Lower lobe of right lung (tissue), 2 donors: ENCODE results near the gene BICC1. TPM values are rescaled to one million over a fixed set of nuclear protein-coding genes. Genes with fewer than 3 reads are reported as not detected.

Source experiments
- ATAC-seq, 2 donors: fragments of 200-7000 bp; cut with Tn5 transposase; one replicate each; pipeline ENCODE4 v1.9.1; 2020 to 2022; ENCODE audit warnings: mild to moderate bottlenecking in 2 of 2, moderate library complexity in 2 of 2
- DNase-seq: peaks from one replicate; pipeline ENCODE4 v3.0.0-alpha.2; 2020
- H3K27ac ChIP-seq: fragments of 200-600 bp; one replicate; pipeline ENCODE4 v1.8.0; 2022
- H3K27me3 ChIP-seq: fragments of 200-600 bp; one replicate; pipeline ENCODE4 v1.8.0; 2022; ENCODE audit warnings: low read depth
- H3K36me3 ChIP-seq: fragments of 200-600 bp; one replicate; pipeline ENCODE4 v1.8.0; 2022; ENCODE audit warnings: mild to moderate bottlenecking
- H3K4me1 ChIP-seq: fragments of 200-600 bp; one replicate; pipeline ENCODE4 v1.8.0; 2022
- H3K4me3 ChIP-seq: fragments of 200-600 bp; one replicate; pipeline ENCODE4 v1.8.0; 2022; ENCODE audit warnings: mild to moderate bottlenecking
- H3K9me3 ChIP-seq: fragments of 200-600 bp; one replicate; pipeline ENCODE4 v1.8.0; 2022
- CTCF ChIP-seq: fragments of 200-600 bp; IDR thresholded peaks from one replicate; pipeline ENCODE4 v1.8.0; 2022; ENCODE audit warnings: antibody characterized with exemption, mild to moderate bottlenecking
- intact Hi-C: fragments of 100-400 bp; cut with DNase I; formaldehyde crosslinking; loops from one replicate; pipeline ENCODE4 v1.11.0; 2022
- total RNA-seq: library from RNA; stranded (reverse); fragmentation: NEBNext Ultra II Directional; extraction: Animal tissue kit (Norgen Biotek cat#: 25700); gene quantifications from one replicate; pipeline ENCODE4 v1.2.1, GENCODE V29; 2021
- donor health status: DM: no; HTN: yes; CAD: no; lungs with severe emphysema.

BICC1 gene
- total RNA-seq, 1 donor from 2014 or later: 11.0 TPM

GRCh38 chr10:58480321-58480720, 32.4 kb upstream of the BICC1 start:
- Histone ChIP-seq H3K9me3 (no peaks in the 10 kb centered on the region), H3K4me1 (no peaks in the 10 kb centered on the region), H3K36me3 (no peaks in the 10 kb centered on the region), H3K4me3 (no peak overlapping the region), H3K27ac (no peak overlapping the region), H3K27me3 (no peaks in the 10 kb centered on the region)
- intact Hi-C loops: no loop called here
- DNase-seq (no peak), ATAC-seq (no peak)
- TF ChIP-seq CTCF: no peak

- ATAC-seq (no peak), DNase-seq (no peak)
- no peaks in the 10 kb centered on the region for H3K9me3 ChIP-seq
- H3K27ac ChIP-seq: no peak overlapping the region
- no peaks in the 10 kb centered on the region for H3K36me3 ChIP-seq
- no peak for TF ChIP-seq CTCF
- H3K4me1 ChIP-seq: no peaks in the 10 kb centered on the region
- H3K4me3 ChIP-seq: no peak overlapping the region
- H3K27me3 ChIP-seq: no peaks in the 10 kb centered on the region
- intact Hi-C loops: no loop called here
Measured at GRCh38 chr10:58481569-58482109, 31.0 kb upstream of the BICC1 start.

DNA sequence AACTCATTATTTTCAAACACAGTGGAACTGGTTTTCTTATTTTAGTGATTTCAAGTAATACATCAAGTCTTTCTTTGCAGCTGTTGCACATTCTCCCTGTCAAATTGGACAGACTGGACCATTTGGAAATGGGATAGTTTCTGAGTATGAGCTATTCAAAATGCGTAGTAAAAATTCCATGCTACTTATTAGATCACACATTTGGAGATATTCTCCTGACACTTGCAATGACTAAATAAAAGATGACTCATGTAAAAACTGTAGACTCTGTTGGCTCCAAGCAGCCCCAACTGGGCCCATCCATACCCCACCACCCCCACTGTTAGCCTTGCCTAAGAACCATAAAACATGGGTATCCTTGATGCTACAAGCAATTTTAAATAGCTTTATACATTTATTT, 25.9 kb upstream of the BICC1 start:
- Histone ChIP-seq H3K9me3 (no peaks in the 10 kb centered on the region), H3K27ac (no peak overlapping the region), H3K4me1 (no peaks in the 10 kb centered on the region), H3K36me3 (no peaks in the 10 kb centered on the region), H3K4me3 (no peak overlapping the region), H3K27me3 (no peaks in the 10 kb centered on the region)
- intact Hi-C loops: no loop called here
- DNase-seq: no peak
- TF ChIP-seq CTCF: no peak
- no peak for ATAC-seq

DNA sequence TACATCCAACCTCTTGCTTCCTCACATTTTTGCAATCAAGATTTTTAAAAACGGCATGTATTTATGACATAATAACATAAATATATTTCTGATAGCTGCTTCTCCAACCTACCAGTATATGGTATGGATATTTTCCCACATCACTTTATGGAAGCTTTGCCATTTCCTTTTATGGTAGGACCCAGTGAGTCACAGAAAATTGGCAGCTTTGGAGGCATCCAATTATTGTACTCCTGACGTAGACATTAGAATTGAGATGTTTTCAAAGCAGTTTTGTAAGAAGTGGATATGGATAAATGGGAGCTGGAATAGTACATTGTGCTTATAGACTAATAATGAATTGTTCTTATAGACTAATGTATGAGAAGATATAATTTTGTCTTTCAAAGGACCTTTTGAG, 23.8 kb upstream of the BICC1 start:
- intact Hi-C loops: no loop called here
- Histone ChIP-seq H3K4me1 (no peaks in the 10 kb centered on the region), H3K4me3 (no peak overlapping the region), H3K36me3 (no peaks in the 10 kb centered on the region), H3K27ac (no peak overlapping the region), H3K27me3 (no peaks in the 10 kb centered on the region), H3K9me3 (no peaks in the 10 kb centered on the region)
- TF ChIP-seq CTCF: no peak
- ATAC-seq (no peak), DNase-seq (no peak)

DNA sequence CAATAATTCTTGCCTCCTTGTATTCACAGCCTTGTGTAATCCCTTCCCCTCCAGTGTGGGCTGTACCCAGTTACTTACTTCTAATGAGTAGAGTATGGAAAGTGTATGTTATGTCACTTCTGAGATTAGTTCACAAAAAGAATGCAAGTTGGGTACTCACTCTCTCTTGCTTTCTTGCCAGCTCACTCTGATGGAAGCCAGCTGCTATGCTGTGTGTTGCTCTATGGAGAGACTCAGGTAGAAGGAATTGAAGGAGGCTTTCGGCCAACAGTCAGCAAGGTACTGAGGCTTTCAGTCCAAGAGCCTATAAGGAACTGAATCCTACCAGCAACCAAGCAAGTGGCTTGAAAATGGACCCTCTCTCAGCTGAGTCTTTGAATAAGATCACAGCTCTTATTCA, 9.7 kb upstream of the BICC1 start:
- Histone ChIP-seq H3K27ac (no peak overlapping the region), H3K4me1 (no peaks in the 10 kb centered on the region), H3K9me3 (no peaks in the 10 kb centered on the region), H3K27me3 (no peaks in the 10 kb centered on the region), H3K4me3 (no peak overlapping the region), H3K36me3 (no peaks in the 10 kb centered on the region)
- no peak for DNase-seq
- ATAC-seq: no peak
- TF ChIP-seq CTCF: no peak
- intact Hi-C loops: no loop called here

- no peak overlapping the region for H3K27ac ChIP-seq
- no peak overlapping the region for H3K4me3 ChIP-seq
- peaks cover 7% of the 10 kb centered on the region for H3K4me1 ChIP-seq
- no peaks in the 10 kb centered on the region for H3K36me3 ChIP-seq
- H3K27me3 ChIP-seq: peaks cover 13% of the 10 kb centered on the region
- DNase-seq: no peak
- TF ChIP-seq CTCF: no peak
- no peaks in the 10 kb centered on the region for H3K9me3 ChIP-seq
- no peak for ATAC-seq
- intact Hi-C loops: no loop called here
Measured at GRCh38 chr10:58508316-58508715, 4.4 kb upstream of the BICC1 start.
